Measurements from ENCODE around the gene OTUD3.
"Not testable (repeated sequence)": the region's sequence is repeated elsewhere in the genome, so short reads cannot be mapped to it uniquely, and the experiment has no call there.

OTUD3 gene

GRCh38 chr1:19882111-19883071, at the start of gene OTUD3:
Gene OTUD3 (plus strand): TSS chr1:19882395. CDS start chr1:19882514, 119 bp downstream.
- peak; percentile 89 for DNase-seq (ENCODE audit: low read depth)

- DNase-seq (ENCODE audit: low read depth) = no peak
These were observed 46.6 kb upstream of the OTUD3 start for GRCh38 chr1:19835578-19835977.

- DNase-seq (ENCODE audit: low read depth) = no peak
These were observed 44.3 kb upstream of the OTUD3 start for GRCh38 chr1:19837866-19838265.

- DNase-seq (ENCODE audit: low read depth) = no peak
These were observed 42.0 kb upstream of the OTUD3 start for GRCh38 chr1:19840228-19840627.

- DNase-seq (ENCODE audit: low read depth) = no peak
These were observed 37.3 kb upstream of the OTUD3 start for GRCh38 chr1:19844731-19845495.

GRCh38 chr1:19845555-19845954, 36.6 kb upstream of the OTUD3 start:
- DNase-seq (ENCODE audit: low read depth) = no peak

GRCh38 chr1:19846338-19846737, 35.9 kb upstream of the OTUD3 start:
- DNase-seq (ENCODE audit: low read depth) = no peak

GRCh38 chr1:19847334-19847733, 34.9 kb upstream of the OTUD3 start:
- DNase-seq (ENCODE audit: low read depth) = not testable (repeated sequence)

- DNase-seq (ENCODE audit: low read depth) = not testable (repeated sequence)
These were observed 32.9 kb upstream of the OTUD3 start for GRCh38 chr1:19849307-19849706.

GRCh38 chr1:19850214-19850613, 32.0 kb upstream of the OTUD3 start:
- DNase-seq (ENCODE audit: low read depth) = no peak

GRCh38 chr1:19852036-19852435, 30.2 kb upstream of the OTUD3 start:
- no peak for DNase-seq (ENCODE audit: low read depth)

- no peak for DNase-seq (ENCODE audit: low read depth)
These were observed 27.3 kb upstream of the OTUD3 start for GRCh38 chr1:19854866-19855265.

- DNase-seq (ENCODE audit: low read depth) = no peak
These were observed 23.3 kb upstream of the OTUD3 start for GRCh38 chr1:19858893-19859292.

- no peak for DNase-seq (ENCODE audit: low read depth)
These were observed 22.3 kb upstream of the OTUD3 start for GRCh38 chr1:19859876-19860275.

- DNase-seq (ENCODE audit: low read depth) = no peak
These were observed 21.8 kb upstream of the OTUD3 start for GRCh38 chr1:19860418-19860817.

- DNase-seq (ENCODE audit: low read depth) = no peak
These were observed 21.2 kb upstream of the OTUD3 start for GRCh38 chr1:19861034-19861433.

GRCh38 chr1:19861842-19862530, 20.2 kb upstream of the OTUD3 start:
- DNase-seq (ENCODE audit: low read depth) = no peak

GRCh38 chr1:19862944-19863343, 19.3 kb upstream of the OTUD3 start:
- DNase-seq (ENCODE audit: low read depth) = no peak

- no peak for DNase-seq (ENCODE audit: low read depth)
These were observed 17.5 kb upstream of the OTUD3 start for GRCh38 chr1:19864570-19865160.

- DNase-seq (ENCODE audit: low read depth) = no peak
These were observed 16.2 kb upstream of the OTUD3 start for GRCh38 chr1:19866029-19866428.

GRCh38 chr1:19866758-19867157, 15.4 kb upstream of the OTUD3 start:
- DNase-seq (ENCODE audit: low read depth) = no peak

GRCh38 chr1:19868575-19868974, 13.6 kb upstream of the OTUD3 start:
- not testable (repeated sequence) for DNase-seq (ENCODE audit: low read depth)

Measured in non-pigmented ciliary epithelial cell (primary cell).